ENCODE measurements around the gene FBN1.

FBN1 gene

GRCh38 chr15:48580736-48581135 is 64.8 kb downstream of the FBN1 start:
- Histone ChIP-seq H3K27me3 (ENCODE audit: insufficient read depth, low read length) (no peaks in the 10 kb centered on the region), H3K4me3 (ENCODE audit: low read length) (no peak overlapping the region), H2AFZ (ENCODE audit: low read depth, low read length) (no peak overlapping the region), H3K9me3 (ENCODE audit: low read length) (no peaks in the 10 kb centered on the region), H3K36me3 (ENCODE audit: insufficient read depth, low read length) (no peaks in the 10 kb centered on the region), H3K4me1 (ENCODE audit: insufficient read depth, low read length) (peaks cover 9% of the 10 kb centered on the region)

GRCh38 chr15:48579945-48580671 is 65.4 kb downstream of the FBN1 start:
- H3K27me3 ChIP-seq (ENCODE audit: insufficient read depth, low read length), result no peaks in the 10 kb centered on the region
- no peak overlapping the region for H2AFZ ChIP-seq (ENCODE audit: low read depth, low read length)
- no peaks in the 10 kb centered on the region for H3K9me3 ChIP-seq (ENCODE audit: low read length)
- peaks cover 9% of the 10 kb centered on the region for H3K4me1 ChIP-seq (ENCODE audit: insufficient read depth, low read length)
- H3K36me3 ChIP-seq (ENCODE audit: insufficient read depth, low read length), result no peaks in the 10 kb centered on the region
- H3K4me3 ChIP-seq (ENCODE audit: low read length), result no peak overlapping the region

- Histone ChIP-seq H2AFZ (ENCODE audit: low read depth, low read length) (no peak overlapping the region), H3K4me3 (ENCODE audit: low read length) (no peak overlapping the region), H3K9me3 (ENCODE audit: low read length) (no peaks in the 10 kb centered on the region), H3K4me1 (ENCODE audit: insufficient read depth, low read length) (peaks cover 9% of the 10 kb centered on the region), H3K36me3 (ENCODE audit: insufficient read depth, low read length) (no peaks in the 10 kb centered on the region), H3K27me3 (ENCODE audit: insufficient read depth, low read length) (no peaks in the 10 kb centered on the region)
Measured at GRCh38 chr15:48578965-48579364, 66.5 kb downstream of the FBN1 start.

GRCh38 chr15:48577469-48577868 is 68.0 kb downstream of the FBN1 start:
- Histone ChIP-seq H3K36me3 (ENCODE audit: insufficient read depth, low read length) (no peaks in the 10 kb centered on the region), H3K4me1 (ENCODE audit: insufficient read depth, low read length) (peaks cover 7% of the 10 kb centered on the region), H3K9me3 (ENCODE audit: low read length) (no peaks in the 10 kb centered on the region), H3K4me3 (ENCODE audit: low read length) (no peak overlapping the region), H3K27me3 (ENCODE audit: insufficient read depth, low read length) (no peaks in the 10 kb centered on the region), H2AFZ (ENCODE audit: low read depth, low read length) (no peak overlapping the region)

- H2AFZ ChIP-seq (ENCODE audit: low read depth, low read length), result no peak overlapping the region
- no peaks in the 10 kb centered on the region for H3K36me3 ChIP-seq (ENCODE audit: insufficient read depth, low read length)
- H3K4me3 ChIP-seq (ENCODE audit: low read length), result no peak overlapping the region
- no peaks in the 10 kb centered on the region for H3K27me3 ChIP-seq (ENCODE audit: insufficient read depth, low read length)
- H3K9me3 ChIP-seq (ENCODE audit: low read length), result no peaks in the 10 kb centered on the region
- H3K4me1 ChIP-seq (ENCODE audit: insufficient read depth, low read length), result peaks cover 25% of the 10 kb centered on the region
Measured at GRCh38 chr15:48574187-48574586, 71.3 kb downstream of the FBN1 start.

- H3K36me3 ChIP-seq (ENCODE audit: insufficient read depth, low read length), result no peaks in the 10 kb centered on the region
- H3K4me1 ChIP-seq (ENCODE audit: insufficient read depth, low read length), result peaks cover 25% of the 10 kb centered on the region
- no peak overlapping the region for H2AFZ ChIP-seq (ENCODE audit: low read depth, low read length)
Measured at GRCh38 chr15:48573780-48574179, 71.7 kb downstream of the FBN1 start.

GRCh38 chr15:48572823-48573222 is 72.7 kb downstream of the FBN1 start:
- Histone ChIP-seq H3K9me3 (ENCODE audit: low read length) (no peaks in the 10 kb centered on the region), H3K4me1 (ENCODE audit: insufficient read depth, low read length) (peaks cover 25% of the 10 kb centered on the region), H2AFZ (ENCODE audit: low read depth, low read length) (no peak overlapping the region), H3K4me3 (ENCODE audit: low read length) (no peak overlapping the region), H3K36me3 (ENCODE audit: insufficient read depth, low read length) (no peaks in the 10 kb centered on the region), H3K27me3 (ENCODE audit: insufficient read depth, low read length) (no peaks in the 10 kb centered on the region)

More at GRCh38 chr15:48573780-48574179, 71.7 kb downstream of the FBN1 start:
- no peaks in the 10 kb centered on the region for H3K27me3 ChIP-seq (ENCODE audit: insufficient read depth, low read length)
- no peak overlapping the region for H3K4me3 ChIP-seq (ENCODE audit: low read length)
- H3K9me3 ChIP-seq (ENCODE audit: low read length), result no peaks in the 10 kb centered on the region

- Histone ChIP-seq H3K9me3 (ENCODE audit: low read length) (no peaks in the 10 kb centered on the region), H3K27me3 (ENCODE audit: insufficient read depth, low read length) (no peaks in the 10 kb centered on the region), H3K4me3 (ENCODE audit: low read length) (no peak overlapping the region), H3K36me3 (ENCODE audit: insufficient read depth, low read length) (no peaks in the 10 kb centered on the region), H3K4me1 (ENCODE audit: insufficient read depth, low read length) (peaks cover 22% of the 10 kb centered on the region), H2AFZ (ENCODE audit: low read depth, low read length) (no peak overlapping the region)
Measured at GRCh38 chr15:48571510-48571909, 74.0 kb downstream of the FBN1 start.

- Histone ChIP-seq H3K27me3 (ENCODE audit: insufficient read depth, low read length) (no peaks in the 10 kb centered on the region), H3K4me3 (ENCODE audit: low read length) (no peak overlapping the region), H3K36me3 (ENCODE audit: insufficient read depth, low read length) (no peaks in the 10 kb centered on the region)
Measured at GRCh38 chr15:48570822-48571221, 74.7 kb downstream of the FBN1 start.

GRCh38 chr15:48569591-48570302 is 75.8 kb downstream of the FBN1 start:
- H3K9me3 ChIP-seq (ENCODE audit: low read length), result no peaks in the 10 kb centered on the region
- H2AFZ ChIP-seq (ENCODE audit: low read depth, low read length), result no peak overlapping the region
- H3K36me3 ChIP-seq (ENCODE audit: insufficient read depth, low read length), result no peaks in the 10 kb centered on the region
- no peak overlapping the region for H3K4me3 ChIP-seq (ENCODE audit: low read length)
- H3K4me1 ChIP-seq (ENCODE audit: insufficient read depth, low read length), result peaks cover 22% of the 10 kb centered on the region
- H3K27me3 ChIP-seq (ENCODE audit: insufficient read depth, low read length), result no peaks in the 10 kb centered on the region

More at GRCh38 chr15:48570822-48571221, 74.7 kb downstream of the FBN1 start:
- peak overlapping the region; percentile 7 for H2AFZ ChIP-seq (ENCODE audit: low read depth, low read length)
- no peaks in the 10 kb centered on the region for H3K9me3 ChIP-seq (ENCODE audit: low read length)
- H3K4me1 ChIP-seq (ENCODE audit: insufficient read depth, low read length), result peaks cover 22% of the 10 kb centered on the region

GRCh38 chr15:48566668-48567067 is 78.8 kb downstream of the FBN1 start:
- Histone ChIP-seq H3K4me1 (ENCODE audit: insufficient read depth, low read length) (peaks cover 17% of the 10 kb centered on the region), H3K9me3 (ENCODE audit: low read length) (no peaks in the 10 kb centered on the region), H3K4me3 (ENCODE audit: low read length) (no peak overlapping the region), H3K27me3 (ENCODE audit: insufficient read depth, low read length) (no peaks in the 10 kb centered on the region), H2AFZ (ENCODE audit: low read depth, low read length) (no peak overlapping the region), H3K36me3 (ENCODE audit: insufficient read depth, low read length) (no peaks in the 10 kb centered on the region)

GRCh38 chr15:48565560-48566482 is 79.7 kb downstream of the FBN1 start:
- H3K4me3 ChIP-seq (ENCODE audit: low read length), result no peak overlapping the region
- H2AFZ ChIP-seq (ENCODE audit: low read depth, low read length), result no peak overlapping the region
- peaks cover 12% of the 10 kb centered on the region for H3K4me1 ChIP-seq (ENCODE audit: insufficient read depth, low read length)
- no peaks in the 10 kb centered on the region for H3K27me3 ChIP-seq (ENCODE audit: insufficient read depth, low read length)
- H3K9me3 ChIP-seq (ENCODE audit: low read length), result no peaks in the 10 kb centered on the region
- H3K36me3 ChIP-seq (ENCODE audit: insufficient read depth, low read length), result no peaks in the 10 kb centered on the region

GRCh38 chr15:48564690-48565089 is 80.8 kb downstream of the FBN1 start:
- Histone ChIP-seq H3K4me3 (ENCODE audit: low read length) (no peak overlapping the region), H3K27me3 (ENCODE audit: insufficient read depth, low read length) (no peaks in the 10 kb centered on the region), H2AFZ (ENCODE audit: low read depth, low read length) (no peak overlapping the region), H3K9me3 (ENCODE audit: low read length) (no peaks in the 10 kb centered on the region), H3K36me3 (ENCODE audit: insufficient read depth, low read length) (no peaks in the 10 kb centered on the region), H3K4me1 (ENCODE audit: insufficient read depth, low read length) (peaks cover 5% of the 10 kb centered on the region)

Measured in neuron (in vitro differentiated cells).